ENCODE measurements around the gene CCBE1. TPM values are rescaled to one million over a fixed set of nuclear protein-coding genes. Genes with fewer than 3 reads are reported as not detected.

The CCBE1 gene
- total RNA-seq, 1 donor from 2014 or later, result 1.2 TPM

- TF ChIP-seq, protein P1, sequence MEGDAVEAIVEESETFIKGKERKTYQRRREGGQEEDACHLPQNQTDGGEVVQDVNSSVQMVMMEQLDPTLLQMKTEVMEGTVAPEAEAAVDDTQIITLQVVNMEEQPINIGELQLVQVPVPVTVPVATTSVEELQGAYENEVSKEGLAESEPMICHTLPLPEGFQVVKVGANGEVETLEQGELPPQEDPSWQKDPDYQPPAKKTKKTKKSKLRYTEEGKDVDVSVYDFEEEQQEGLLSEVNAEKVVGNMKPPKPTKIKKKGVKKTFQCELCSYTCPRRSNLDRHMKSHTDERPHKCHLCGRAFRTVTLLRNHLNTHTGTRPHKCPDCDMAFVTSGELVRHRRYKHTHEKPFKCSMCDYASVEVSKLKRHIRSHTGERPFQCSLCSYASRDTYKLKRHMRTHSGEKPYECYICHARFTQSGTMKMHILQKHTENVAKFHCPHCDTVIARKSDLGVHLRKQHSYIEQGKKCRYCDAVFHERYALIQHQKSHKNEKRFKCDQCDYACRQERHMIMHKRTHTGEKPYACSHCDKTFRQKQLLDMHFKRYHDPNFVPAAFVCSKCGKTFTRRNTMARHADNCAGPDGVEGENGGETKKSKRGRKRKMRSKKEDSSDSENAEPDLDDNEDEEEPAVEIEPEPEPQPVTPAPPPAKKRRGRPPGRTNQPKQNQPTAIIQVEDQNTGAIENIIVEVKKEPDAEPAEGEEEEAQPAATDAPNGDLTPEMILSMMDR (IDR thresholded peaks at IDR 0.05; ENCODE audit: unreplicated experiment), result no peak
- no peak overlapping the region for H3K4me3 Mint-ChIP-seq (ENCODE audit: unreplicated experiment)
- peaks cover 4% of the 10 kb centered on the region for H3K4me1 Mint-ChIP-seq (ENCODE audit: unreplicated experiment)
These were observed 36.2 kb upstream of the CCBE1 start for GRCh38 chr18:59733421-59733820.

GRCh38 chr18:59730896-59731295, 33.7 kb upstream of the CCBE1 start:
- Mint-ChIP-seq H3K36me3 (ENCODE audit: low read depth, unreplicated experiment) (no peaks in the 10 kb centered on the region), H3K4me1 (ENCODE audit: unreplicated experiment) (peaks cover 4% of the 10 kb centered on the region)
- TF ChIP-seq, protein P1 (IDR thresholded peaks at IDR 0.05; ENCODE audit: unreplicated experiment), result no peak

More at GRCh38 chr18:59733421-59733820, 36.2 kb upstream of the CCBE1 start:
- no peaks in the 10 kb centered on the region for H3K27me3 Mint-ChIP-seq (ENCODE audit: unreplicated experiment)
- DNase-seq (ENCODE audit: low spot score), result no peak
- no peaks in the 10 kb centered on the region for H3K36me3 Mint-ChIP-seq (ENCODE audit: low read depth, unreplicated experiment)
- H3K27ac Mint-ChIP-seq (ENCODE audit: unreplicated experiment), result no peak overlapping the region
- H3K9me3 Mint-ChIP-seq (ENCODE audit: unreplicated experiment), result no peaks in the 10 kb centered on the region

GRCh38 chr18:59729781-59730180, 32.6 kb upstream of the CCBE1 start:
- TF ChIP-seq, protein P1 (IDR thresholded peaks at IDR 0.05; ENCODE audit: unreplicated experiment), result no peak
- H3K4me1 Mint-ChIP-seq (ENCODE audit: unreplicated experiment), result peaks cover 4% of the 10 kb centered on the region
- H3K9me3 Mint-ChIP-seq (ENCODE audit: unreplicated experiment), result no peaks in the 10 kb centered on the region
- H3K27ac Mint-ChIP-seq (ENCODE audit: unreplicated experiment), result no peak overlapping the region
- no peaks in the 10 kb centered on the region for H3K36me3 Mint-ChIP-seq (ENCODE audit: low read depth, unreplicated experiment)
- no peak for DNase-seq (ENCODE audit: low spot score)
- H3K4me3 Mint-ChIP-seq (ENCODE audit: unreplicated experiment), result no peak overlapping the region
- no peaks in the 10 kb centered on the region for H3K27me3 Mint-ChIP-seq (ENCODE audit: unreplicated experiment)

More at GRCh38 chr18:59730896-59731295, 33.7 kb upstream of the CCBE1 start:
- Mint-ChIP-seq H3K9me3 (ENCODE audit: unreplicated experiment) (no peaks in the 10 kb centered on the region), H3K27ac (ENCODE audit: unreplicated experiment) (no peak overlapping the region), H3K4me3 (ENCODE audit: unreplicated experiment) (no peak overlapping the region), H3K27me3 (ENCODE audit: unreplicated experiment) (no peaks in the 10 kb centered on the region)
- no peak for DNase-seq (ENCODE audit: low spot score)

DNA sequence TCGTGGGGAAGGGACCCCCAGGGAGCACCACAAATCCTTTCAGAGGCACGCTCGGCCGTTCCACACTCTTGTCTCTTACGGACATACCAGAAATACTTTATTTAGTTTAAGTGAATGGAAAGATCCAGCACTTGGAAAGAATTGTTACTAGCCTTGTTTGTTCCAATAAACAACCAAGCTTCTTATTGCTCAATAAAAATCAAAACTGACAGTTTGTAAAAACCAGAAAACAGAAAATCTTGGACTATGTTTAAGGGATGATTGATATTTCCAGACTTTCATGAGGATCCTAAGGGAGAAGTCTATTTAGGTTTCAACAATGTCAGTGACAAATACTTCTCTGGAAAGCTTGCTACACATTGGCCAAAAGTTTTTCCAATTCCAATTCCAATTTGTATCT, 31.6 kb upstream of the CCBE1 start:
- Mint-ChIP-seq H3K36me3 (ENCODE audit: low read depth, unreplicated experiment) (no peaks in the 10 kb centered on the region), H3K9me3 (ENCODE audit: unreplicated experiment) (no peaks in the 10 kb centered on the region), H3K4me3 (ENCODE audit: unreplicated experiment) (no peak overlapping the region), H3K27ac (ENCODE audit: unreplicated experiment) (no peak overlapping the region), H3K27me3 (ENCODE audit: unreplicated experiment) (no peaks in the 10 kb centered on the region), H3K4me1 (ENCODE audit: unreplicated experiment) (peaks cover 4% of the 10 kb centered on the region)
- TF ChIP-seq, protein P1 (IDR thresholded peaks at IDR 0.05; ENCODE audit: unreplicated experiment), result no peak
- no peak for DNase-seq (ENCODE audit: low spot score)

GRCh38 chr18:59725142-59725541, 27.9 kb upstream of the CCBE1 start:
- Mint-ChIP-seq H3K4me3 (ENCODE audit: unreplicated experiment) (no peak overlapping the region), H3K4me1 (ENCODE audit: unreplicated experiment) (no peaks in the 10 kb centered on the region)
- TF ChIP-seq, protein P1 (IDR thresholded peaks at IDR 0.05; ENCODE audit: unreplicated experiment), result no peak

More at GRCh38 chr18:59725142-59725541, 27.9 kb upstream of the CCBE1 start:
- Mint-ChIP-seq H3K27me3 (ENCODE audit: unreplicated experiment) (no peaks in the 10 kb centered on the region), H3K36me3 (ENCODE audit: low read depth, unreplicated experiment) (no peaks in the 10 kb centered on the region), H3K9me3 (ENCODE audit: unreplicated experiment) (no peaks in the 10 kb centered on the region), H3K27ac (ENCODE audit: unreplicated experiment) (no peak overlapping the region)
- DNase-seq (ENCODE audit: low spot score), result no peak
